Frontal cortex (tissue), 4 donors: ENCODE results near the gene AFF3. TPM values are rescaled to one million over a fixed set of nuclear protein-coding genes. Genes with fewer than 3 reads are reported as not detected.

Experiments used
- DNase-seq, 2 donors: peaks; one replicate each; pipeline ENCODE4 v3.0.0; 2012; ENCODE audit warnings: low spot score in 2 of 2
- FAIRE-seq: peaks from 2 replicates; lab custom pipeline; 2012; peaks lifted over from hg19 to GRCh38; lab: Jason Lieb, UNC
- total RNA-seq: library from RNA; depleted of rRNA; stranded (reverse); fragments of >200 nt; gene quantifications from one replicate; pipeline ENCODE4 v1.2.3, GENCODE V29; 2014
- donor health status: control.
- donor health status: control.
- donor health status: control.

Gene AFF3
- total RNA-seq, 1 donor from 2014 or later = 56.7 TPM

DNA sequence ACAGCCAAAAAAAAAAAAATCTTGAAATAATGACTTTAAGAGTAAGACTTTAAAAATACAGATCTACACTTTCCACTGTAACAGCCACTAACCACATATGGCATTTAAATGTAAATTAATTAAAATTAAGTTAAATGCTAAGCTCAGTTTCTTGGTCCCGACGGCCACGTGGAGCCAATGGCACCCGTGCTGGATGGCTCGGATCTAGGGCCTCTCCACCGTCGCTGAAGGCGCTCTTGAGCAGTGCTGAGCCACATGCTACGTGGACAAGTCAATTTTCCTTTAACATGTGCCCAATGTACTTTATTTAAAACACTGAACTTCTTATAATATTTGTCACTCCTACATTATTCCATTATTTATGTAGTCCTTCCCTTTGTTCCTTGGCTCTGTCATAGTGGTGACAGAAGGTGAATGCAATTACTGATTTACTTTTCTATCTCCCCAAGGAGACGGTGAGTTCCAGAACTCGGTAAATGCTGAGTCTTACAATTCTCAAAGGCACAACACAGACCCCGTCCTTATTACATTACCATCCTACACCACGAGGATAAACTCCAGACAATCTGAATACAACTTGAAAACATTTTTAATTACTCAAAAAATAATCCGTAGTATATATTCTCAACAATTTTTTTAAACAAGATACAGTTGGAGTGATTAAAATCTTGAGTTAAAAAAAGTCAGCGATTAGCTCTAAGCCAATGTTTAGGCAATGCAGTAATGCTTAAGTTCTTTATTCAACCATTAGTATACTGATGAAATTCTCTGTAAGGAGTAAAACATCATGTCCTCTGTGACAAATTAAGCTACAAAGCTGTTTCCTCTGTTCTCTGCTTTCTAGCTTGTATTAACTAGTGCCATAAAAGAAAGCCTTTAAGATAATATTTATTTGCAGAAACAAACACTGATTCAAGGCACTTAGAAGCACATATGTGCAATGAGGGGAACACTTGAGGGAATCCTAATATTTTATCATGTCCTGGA, 95.1 kb downstream of the AFF3 start:
- DNase-seq = no peak
- FAIRE-seq = no peak

DNA sequence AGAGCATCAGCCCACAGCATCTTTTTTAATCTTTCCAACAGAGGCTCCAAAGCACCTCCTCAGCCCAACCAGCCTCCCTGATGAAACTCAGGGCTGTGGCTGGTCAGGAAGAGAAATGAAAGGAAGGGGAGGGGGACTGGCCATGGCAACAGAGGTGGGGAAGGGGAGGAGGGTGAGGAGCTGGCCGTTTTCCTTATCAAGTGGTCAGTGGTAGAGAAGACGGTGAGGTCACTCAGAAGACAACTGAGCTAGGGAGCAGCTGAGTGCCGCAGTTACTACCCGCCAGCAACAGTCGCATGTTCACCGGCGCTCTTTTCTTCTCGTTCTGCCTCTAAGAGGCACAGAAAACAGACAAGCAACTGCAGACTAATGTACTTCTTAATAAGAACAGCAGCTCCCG, 97.4 kb downstream of the AFF3 start:
- FAIRE-seq (no peak), DNase-seq (no peak)

DNA sequence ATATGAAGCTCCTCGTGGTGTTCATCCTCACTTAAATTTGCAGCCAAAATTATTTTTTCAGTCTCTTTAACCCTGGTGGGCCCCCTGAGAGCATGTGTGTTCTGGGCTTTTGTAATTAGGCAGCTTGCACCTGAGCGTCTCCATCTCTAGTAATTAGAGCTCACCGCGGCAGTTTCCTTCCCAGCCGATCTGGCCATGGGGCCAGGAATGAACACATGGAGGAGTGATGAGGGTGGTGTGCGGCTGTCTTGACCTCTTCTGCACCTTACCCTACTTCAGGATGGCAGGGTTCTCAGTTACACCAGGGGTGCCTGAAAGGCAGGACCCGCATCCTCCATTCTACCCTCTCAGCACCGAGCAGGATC, 98.5 kb downstream of the AFF3 start:
- FAIRE-seq = no peak
- no peak for DNase-seq

DNA sequence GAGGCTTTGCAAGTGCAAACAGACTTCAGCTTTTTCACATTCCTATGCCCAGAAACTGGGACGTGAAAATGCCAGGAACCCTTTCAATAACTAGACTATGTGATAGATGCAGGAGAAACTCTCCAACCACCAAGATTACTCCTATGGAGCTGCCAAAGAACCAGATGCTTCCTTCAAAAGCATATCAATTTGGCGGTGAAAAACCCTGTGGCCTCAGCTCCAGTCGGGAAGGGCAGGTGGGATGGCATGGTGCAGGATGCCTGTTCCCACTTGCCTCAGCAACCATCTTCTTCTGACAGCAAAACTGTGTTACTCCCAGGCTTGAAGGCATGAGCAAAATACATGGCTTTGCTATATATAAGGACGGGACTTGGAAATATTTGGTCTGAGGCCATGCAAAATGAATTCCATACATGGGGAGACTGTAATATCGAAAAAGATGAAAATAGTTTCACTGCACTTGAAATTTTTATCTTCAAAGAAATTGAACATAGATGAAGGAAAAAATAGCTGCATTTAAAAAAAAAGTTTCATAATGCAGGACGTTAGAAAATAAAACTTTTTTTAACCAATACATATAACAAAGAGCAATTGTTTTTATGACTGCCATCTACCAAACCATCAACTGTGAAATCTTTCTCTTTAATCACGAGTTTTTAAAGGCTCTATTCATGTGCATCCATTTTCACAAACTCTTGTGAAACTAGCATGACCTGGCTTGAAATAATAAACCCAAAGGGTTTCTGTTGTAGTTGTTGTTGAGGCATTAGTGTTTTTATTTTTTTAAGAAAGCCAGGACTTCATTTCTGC, 99.1 kb downstream of the AFF3 start:
- DNase-seq = no peak

DNA sequence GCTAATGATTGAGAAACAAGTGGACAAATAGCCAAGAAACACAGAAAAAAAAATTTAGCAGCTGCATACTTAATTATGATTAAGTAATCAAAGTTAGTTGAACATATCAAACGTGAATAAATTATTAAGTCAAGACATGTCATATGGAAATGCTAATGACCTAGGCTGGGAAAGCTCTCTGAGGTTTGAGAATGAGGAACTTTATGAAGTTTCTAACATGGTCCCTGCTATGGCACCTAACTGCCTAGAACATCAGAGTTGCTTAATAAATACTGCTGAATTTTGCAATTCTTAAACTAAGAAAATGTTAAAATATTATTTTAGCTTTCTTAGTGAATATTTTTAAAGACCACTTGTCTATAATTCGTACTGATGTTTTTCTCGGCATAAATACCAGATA, 99.8 kb downstream of the AFF3 start:
- no peak for FAIRE-seq
- no peak for DNase-seq

More for the DNA sequence above, 99.1 kb downstream of the AFF3 start:
- FAIRE-seq = no peak

DNA sequence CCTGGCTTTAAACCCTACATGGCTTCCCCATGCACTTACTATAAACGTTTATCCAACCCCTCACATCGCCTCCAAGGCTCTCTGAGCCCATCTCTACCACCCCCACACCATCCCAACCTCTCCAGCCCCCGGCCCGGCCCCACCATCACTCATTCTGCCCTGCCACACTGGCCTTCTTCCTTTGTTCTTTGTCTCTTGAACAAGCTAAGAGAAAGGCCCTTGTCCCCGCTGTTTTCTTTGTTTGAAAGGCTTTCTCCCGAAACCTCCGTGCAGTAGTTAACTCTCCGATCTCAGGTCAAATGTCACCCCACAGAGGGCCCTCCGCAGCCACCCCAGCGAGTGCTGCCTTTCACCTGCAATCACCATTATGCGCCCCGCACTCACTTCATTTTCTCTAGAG, 100.4 kb downstream of the AFF3 start:
- DNase-seq = no peak
- no peak for FAIRE-seq

DNA sequence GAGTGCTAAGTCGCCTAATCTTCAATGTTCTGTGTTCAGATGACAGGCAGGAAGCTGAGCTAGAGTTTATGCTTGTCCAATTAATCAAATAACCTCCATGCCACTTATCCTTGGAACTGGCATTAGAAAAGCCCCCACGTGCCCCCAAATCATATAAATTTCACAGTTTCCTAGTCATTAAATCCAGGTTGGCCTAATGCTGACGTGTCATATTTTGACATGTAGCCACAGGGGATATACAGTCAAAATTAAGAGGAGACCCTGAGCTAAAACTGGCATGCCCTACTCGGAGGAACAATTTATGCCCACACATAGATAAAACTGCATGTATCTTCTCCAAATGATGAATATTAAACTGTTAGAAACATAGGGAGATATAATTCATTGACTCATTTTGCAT, 101.0 kb downstream of the AFF3 start:
- FAIRE-seq (no peak), DNase-seq (no peak)

DNA sequence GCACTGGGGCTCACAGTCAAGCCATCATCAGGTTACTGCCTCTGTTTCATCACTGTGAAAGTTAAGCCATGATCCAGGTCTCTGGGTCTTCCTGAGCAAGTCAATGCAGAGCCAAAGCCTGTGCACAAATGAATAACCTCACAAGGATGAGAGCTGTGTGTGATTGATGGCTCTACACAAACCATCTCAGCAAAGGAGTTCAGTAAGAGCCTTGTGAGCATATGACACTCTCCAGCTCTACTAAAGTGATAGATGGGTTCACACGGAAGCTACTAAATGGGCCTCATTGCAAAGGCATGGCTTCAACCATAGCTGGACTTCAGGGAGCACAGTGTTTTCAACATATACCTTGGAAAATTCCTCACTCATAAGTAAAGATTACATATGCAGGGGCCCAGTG, 101.5 kb downstream of the AFF3 start:
- FAIRE-seq = no peak
- no peak for DNase-seq

DNA sequence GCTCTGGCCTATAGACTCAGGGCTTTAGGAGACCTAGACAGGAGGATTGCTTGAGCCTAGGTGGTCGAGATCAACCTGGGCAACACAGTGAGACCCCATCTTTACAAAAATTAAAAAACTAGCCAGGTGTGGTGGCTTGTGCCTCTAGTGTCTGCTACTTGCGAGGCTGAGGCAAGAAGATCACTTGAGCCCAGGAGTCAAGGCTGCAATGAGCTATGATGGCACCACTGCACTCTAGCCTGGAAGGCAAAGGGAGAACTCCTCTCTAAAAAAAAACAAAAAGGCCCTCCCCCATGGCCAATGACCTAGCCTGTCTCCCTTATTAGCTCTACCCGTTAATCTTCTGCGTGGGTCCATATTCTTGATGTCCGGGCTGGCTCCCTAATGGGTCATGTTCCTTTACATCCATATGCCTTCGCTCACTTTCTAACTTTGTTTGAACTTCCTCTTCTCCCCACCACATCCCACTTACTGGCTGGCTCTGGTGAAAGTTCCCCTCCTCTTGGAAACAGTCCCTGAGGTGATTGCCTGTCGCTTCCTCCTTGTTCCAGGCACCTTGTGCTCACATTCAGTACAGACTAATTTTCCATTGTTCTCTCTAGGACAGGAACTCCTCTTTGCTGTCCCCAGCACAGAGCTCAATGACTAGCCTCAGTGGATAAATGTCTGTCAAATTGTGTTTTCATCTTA, 103.0 kb downstream of the AFF3 start:
- no peak for DNase-seq
- FAIRE-seq = no peak

DNA sequence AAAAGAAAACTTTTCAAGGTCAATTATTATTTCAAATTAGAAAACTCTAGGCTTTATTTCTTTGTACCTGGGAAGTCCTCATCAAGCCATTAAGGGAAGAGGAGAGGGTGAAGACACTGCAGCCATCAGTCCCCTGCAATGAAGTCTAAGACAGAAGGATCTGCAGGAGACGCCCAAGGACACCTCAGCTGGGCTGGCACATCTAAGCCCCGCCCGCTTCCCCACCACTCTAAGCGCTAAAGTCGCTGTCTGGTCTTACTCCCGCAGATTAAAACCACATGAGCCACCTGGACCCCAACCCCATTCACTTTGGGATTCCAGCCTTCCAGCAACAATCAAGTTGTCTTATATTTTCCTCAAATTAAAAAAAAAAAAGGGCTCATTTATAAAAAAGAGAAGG, 104.4 kb downstream of the AFF3 start:
- FAIRE-seq (no peak), DNase-seq (no peak)

DNA sequence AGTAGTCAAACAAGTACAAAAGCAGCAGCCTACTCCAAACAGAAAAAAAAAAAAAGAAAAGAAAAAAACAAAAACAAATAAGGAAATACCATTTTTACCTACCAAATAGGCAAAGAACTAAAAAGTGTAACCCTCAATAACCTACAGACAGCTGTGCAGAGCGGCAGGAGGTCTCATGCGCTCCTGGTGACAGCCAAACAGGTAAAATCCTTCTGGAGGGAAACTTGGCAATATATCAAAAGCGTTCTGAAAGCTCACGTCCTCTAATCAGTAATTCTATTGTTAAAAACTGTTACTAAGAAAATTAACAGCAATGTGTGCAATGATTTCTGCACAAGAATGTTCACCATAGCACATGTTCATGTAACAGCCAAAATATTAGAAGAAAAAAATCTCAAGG, 105.6 kb downstream of the AFF3 start:
- DNase-seq = no peak
- FAIRE-seq = no peak

DNA sequence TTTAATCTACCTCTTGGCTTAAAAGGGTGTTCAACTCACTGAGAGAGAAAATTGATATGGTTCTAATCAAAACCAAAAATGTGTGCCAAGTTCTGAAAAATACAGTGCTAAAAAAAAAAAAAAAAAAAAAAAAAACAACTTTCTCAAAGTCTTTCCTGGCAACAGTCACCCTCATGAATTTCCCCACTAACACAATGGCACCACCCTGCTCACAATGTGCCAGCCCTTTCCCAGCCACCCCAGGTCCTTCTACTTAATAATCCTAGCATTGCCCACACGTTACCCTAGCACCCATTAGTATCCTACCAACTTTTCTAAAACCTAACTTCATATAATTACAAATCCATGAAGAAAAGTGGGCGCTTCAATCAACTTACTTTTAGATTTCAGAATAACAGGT, 106.4 kb downstream of the AFF3 start:
- DNase-seq (no peak), FAIRE-seq (no peak)

DNA sequence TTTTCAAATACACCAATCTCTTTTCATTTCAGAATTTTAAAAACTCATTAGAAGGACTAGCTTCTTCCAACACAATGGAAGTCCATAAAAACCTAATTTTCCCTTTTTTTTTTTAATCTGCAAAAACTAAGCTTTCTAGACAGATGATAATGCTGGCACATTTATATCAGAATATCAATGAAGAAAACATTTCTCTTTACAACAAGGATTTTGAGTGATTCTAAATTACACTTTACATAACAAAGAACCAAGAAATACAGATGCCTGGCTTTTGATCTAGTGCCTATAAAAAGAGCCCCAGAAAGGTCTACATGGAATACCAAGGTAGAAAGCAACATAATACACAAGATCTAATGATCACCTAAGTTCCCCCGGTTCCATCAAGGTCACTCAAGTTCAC, 108.0 kb downstream of the AFF3 start:
- DNase-seq (no peak), FAIRE-seq (no peak)

DNA sequence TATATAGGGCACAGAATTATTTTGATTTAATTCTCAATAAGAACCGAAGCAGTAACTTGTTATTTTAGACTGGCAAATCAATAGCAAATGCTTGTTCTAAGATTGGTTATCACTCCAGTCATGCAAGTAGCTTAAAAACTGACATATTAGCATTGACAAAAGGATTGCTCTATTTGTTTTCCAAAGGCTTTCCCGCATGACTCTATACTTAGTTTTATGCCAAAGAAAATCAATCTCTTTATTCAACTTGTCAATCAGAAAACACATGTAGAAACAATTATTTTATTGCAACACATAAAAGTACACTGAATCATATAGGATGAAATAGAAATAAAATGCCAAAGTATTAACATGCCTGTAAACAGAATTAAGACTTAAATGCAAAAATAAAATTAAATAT, 108.4 kb downstream of the AFF3 start:
- DNase-seq (no peak), FAIRE-seq (no peak)

DNA sequence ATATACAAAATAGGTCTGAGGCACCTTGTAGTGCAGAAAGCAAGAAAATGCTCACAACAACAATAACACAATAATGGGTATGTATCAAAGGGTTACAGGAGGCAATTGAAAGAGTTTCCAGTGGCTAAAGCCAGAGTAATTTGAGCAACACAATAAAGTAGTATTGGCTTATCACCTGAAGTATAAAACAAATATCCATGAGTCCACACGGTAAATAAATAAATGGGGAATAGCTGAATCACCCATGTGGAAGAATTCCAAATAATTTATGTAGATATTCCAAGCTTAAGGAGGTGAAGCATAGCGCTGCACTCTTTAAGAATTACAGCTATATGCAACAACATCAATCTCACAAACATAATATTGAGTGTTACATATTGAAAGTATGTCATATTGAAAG, 110.8 kb downstream of the AFF3 start:
- DNase-seq = no peak
- FAIRE-seq = no peak

DNA sequence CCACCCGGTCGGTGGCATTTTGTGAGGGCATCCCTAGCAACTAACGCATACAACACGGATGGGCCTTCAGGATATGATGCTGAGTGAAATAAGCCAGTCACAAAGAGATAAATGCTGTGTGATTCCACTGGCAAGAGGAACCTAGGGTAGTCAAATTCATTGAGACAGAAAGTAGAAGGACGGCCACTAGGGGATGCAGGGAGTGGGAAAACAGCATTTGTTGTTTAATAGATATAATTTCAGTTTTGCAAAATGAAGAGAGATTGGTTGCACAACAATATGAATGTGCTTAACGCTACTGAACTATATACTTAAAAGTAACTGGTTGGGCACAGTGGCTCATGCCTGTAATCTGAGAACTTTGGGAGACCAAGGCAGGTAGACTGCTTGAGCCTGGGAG, 112.9 kb downstream of the AFF3 start:
- FAIRE-seq (no peak), DNase-seq (no peak)

DNA sequence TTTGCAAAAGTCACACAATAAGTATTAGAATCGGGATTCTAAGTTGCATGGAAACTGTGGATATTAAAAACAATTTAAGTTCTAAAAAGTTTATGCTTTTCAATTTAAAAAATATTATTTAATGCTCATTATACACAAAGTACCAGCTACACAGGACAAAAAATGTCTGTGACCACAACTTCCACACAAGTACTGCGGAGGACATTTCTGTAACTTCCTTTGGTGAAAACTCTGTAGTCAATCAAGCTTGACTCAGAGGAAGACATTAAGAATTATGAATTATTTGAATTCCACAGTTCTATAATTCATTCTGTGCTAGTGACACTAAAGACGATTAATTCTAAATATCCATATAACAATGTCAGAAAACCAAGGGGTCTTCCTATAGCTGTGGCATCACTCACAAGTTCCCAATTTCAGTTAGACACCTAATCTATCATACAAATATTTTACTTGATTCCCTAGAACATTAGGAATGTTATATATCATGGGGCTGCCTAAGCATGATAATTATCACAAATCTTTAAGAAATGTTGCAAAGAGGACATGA, 120.5 kb downstream of the AFF3 start:
- FAIRE-seq (no peak), DNase-seq (no peak)

DNA sequence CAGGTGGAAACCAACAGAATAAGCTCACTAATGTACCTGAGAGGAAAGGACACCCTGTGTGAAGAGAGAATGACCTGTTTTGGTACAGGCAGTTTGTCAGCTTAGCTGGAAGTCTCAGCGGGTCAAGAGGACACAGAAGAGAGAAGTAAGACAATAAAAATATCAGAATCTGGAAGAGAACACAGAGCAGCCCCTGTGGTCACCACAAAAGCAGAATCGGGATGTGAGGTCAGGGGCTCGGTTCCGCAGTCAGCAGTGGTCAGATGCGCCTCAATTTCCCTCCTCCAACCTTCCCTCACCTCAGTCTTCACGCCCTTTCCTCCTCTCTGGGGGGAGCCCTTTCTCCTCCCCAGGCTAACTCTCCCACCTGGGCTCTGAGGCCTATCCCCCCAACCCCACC, 122.9 kb downstream of the AFF3 start:
- FAIRE-seq = no peak
- DNase-seq = no peak

DNA sequence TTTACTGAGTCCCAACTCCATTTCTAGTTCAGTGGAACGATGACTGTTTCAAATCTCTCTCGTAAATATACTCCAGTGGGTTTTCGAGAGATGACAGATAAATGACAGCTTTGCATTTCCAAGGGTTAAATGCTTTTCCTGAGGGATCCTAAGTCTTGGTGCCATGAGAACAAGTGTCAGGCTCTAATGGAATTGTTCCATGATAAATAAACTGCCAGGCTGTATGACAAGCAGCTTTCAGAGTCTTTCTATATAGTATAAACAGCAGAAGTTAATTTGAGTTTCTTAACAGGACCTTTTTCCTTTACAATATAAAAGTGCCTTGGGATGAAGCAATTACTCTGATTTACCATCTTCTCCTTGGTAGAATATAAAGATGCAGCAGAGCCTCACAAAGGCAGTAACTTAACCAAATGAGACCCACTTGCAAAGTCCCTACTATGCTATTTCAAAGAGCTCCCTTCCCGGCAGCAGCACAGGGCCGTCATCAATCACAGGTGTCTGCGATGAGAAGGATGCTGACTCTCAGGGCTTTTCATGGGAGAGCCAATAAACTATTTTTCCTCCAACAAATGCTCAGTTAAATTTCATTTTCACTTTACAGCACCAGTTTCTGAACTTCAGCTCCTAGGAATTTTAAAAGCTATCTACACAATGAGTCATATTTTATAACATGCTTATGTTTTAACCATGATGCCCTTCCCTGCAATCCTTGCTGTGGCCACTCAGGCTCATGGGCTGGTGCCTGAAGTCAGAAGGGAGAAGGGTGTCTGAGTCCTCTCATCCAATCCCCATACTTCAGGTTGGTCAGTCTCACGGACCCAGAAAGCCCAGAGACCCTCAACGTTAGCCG, 123.8 kb downstream of the AFF3 start:
- DNase-seq (no peak), FAIRE-seq (no peak)
